ENCODE results near the gene SLC22A24.

- TF ChIP-seq ARNT (IDR thresholded peaks at IDR 0.05) (no peak), L3MBTL2 (conservative IDR thresholded peaks at IDR 0.05) (no peak), SP1 (IDR thresholded peaks at IDR 0.05) (no peak), SUZ12 (IDR thresholded peaks at IDR 0.05) (no peak), BHLHE40 (IDR thresholded peaks at IDR 0.05; ENCODE audit: borderline replicate concordance) (no peak), FOXM1 (IDR thresholded peaks at IDR 0.05; ENCODE audit: borderline replicate concordance) (no peak), PKNOX1 (IDR thresholded peaks at IDR 0.05) (no peak), CTBP1 (IDR thresholded peaks at IDR 0.05; ENCODE audit: borderline replicate concordance) (no peak), HDGF (IDR thresholded peaks at IDR 0.05; ENCODE audit: borderline replicate concordance) (no peak), TARDBP (IDR thresholded peaks at IDR 0.05) (no peak), LEF1 (IDR thresholded peaks at IDR 0.05; ENCODE audit: borderline replicate concordance) (no peak)
Observed at GRCh38 chr11:63080682-63081081, 63.3 kb downstream of the SLC22A24 start.
